HG02840 (cell line): ENCODE data around the gene POTEG.
"Not testable (repeated sequence)": the region's sequence is repeated elsewhere in the genome, so short reads cannot be mapped to it uniquely, and the experiment has no call there.

ENCODE experiments used
- ATAC-seq: cut with Tn5 transposase; IDR thresholded peaks from one replicate; pipeline ENCODE4 v1.9.1; 2021; ENCODE audit warnings: mild to moderate bottlenecking, moderate library complexity, moderate number of reproducible peaks; ENCODE audit not compliant: unreplicated experiment, low FRiP score

The POTEG gene

DNA sequence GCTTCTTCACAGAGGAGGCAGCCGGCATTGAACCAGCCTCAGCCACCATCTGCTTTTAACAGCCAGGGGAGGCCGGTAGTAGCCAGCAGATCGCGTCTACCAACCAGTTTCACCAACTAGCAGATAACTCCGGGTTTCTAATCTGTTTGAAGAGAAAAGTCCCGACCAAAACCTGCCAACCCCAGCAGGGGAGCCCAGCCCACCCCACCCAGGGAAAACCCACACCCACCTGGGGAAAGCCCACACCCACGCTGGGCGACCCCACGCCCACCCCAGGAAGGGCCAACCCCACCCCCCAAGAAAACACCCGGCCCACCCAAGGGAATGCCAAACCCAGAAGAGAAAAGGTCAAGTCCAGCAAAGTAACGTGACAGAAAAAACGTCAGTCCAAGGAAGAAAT, at the start of gene POTEG:
Gene POTEG (minus strand): TSS at position 101 of the 400 bp plus-strand sequence. CDS start 52 bp downstream, at position 49.
- not testable (repeated sequence) for ATAC-seq

DNA sequence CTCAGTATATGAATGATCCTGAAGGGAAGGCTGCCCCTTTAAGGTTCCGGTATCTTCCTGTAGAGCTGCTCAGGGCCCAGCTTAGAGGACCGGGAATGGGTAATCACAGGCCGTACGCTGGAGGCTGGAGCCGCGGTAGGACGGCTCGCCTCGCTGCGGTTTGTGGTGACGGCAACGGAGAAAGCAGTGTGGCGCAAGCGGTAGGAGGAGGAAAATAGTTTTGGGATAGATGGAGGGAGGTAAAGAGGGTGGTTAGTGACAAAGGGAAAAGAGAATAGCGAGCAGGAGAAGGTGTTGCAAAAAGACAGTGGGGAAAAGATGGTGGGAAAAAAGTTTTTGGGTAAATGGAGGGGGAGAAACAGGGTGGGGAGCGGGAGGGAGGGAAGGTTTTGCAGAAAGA, 48.0 kb upstream of the POTEG start:
- not testable (repeated sequence) for ATAC-seq

DNA sequence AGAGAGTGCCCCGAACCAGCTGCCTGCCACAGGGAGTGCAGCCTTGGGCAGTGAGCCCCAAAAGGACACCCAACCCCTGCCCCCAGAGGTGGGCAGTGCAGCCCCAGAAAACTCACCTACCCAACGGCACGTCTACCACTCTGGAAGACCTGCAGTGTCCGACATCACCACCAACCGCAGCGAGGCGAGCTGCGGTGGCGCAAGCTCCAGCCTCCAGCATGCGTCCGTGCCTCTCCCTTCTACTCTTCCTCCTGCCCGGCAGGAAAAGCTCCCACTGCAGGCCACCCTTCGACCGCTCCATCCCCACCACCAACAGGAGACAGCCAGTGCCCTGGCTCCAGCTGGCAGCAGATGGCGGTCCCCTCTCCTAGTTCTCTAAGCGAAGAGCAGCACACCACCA, 47.3 kb upstream of the POTEG start:
- ATAC-seq, result not testable (repeated sequence)

DNA sequence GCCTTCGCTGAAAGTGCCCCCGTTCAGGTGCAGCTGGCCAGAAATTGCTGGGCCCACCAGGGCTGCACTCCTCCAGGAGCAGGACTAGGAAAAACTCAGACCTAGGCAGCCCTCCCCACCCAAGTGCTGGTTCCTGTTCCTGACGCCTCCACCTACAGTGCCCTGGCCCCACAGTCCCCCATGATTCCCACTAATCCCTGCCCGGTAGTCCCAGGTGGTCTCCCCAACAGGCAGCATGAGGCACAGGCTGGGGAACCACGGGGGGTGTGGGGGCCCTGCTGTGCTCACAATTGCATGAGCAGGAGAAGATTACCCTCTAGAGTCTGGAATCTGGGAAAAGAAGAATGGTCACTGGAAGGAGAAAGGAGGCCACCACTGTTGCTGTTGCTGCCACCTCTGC, 46.4 kb upstream of the POTEG start:
- ATAC-seq, result not testable (repeated sequence)

DNA sequence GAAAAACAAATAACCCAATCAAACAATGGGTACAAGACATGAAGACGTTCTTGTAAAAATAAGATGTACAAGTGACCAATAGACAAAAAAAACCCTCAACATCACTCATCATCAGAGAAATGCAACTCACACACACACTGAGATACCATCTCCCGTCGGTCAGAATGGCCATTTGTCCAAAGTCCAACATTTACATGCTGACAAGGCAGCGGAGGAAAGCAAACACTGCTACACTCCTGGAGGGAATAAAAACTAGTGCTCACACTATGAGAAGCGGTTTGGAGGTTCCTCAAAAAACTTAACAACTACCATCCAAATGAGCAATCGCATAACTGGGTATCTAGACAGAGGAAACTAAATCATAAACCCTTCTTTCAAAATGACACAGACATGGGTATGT, 11.6 kb upstream of the POTEG start:
- ATAC-seq, result not testable (repeated sequence)

DNA sequence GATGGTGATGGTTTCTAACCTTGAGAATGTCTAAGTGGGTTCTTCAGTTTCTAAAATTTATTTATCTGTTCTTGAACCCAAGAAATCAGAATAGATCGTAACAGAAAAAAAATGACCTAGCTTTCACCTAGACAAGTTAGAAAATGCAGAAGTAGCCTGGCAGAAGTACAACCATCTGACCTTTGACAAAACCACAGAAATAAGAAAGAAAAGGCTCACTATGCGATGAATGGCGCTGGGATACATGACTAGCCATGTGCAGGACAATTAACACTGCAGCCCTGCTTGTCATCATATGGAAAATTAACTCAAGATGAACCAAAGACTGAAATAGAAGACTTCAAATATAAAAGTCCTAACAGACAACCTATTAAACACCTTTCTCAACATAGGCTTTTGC, 5.7 kb upstream of the POTEG start:
- not testable (repeated sequence) for ATAC-seq

DNA sequence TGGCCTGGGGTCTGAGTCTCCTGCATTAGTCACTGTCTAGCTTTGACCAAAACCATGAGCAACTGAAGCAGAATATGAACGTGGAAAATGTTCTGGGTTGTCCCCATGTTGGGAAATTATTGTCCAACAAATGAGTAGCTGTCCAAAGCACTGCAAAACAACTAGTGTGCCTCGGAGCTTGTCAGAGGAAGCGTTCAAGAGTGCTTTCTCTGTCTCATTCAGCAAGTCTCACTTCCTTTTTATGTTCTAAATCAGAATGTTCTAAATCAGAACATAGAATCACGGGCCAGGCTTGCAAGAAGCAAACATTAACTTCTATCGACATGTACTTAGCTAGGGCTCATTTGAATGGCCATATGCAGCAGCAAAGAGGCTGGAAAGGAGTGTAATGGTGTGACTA, 5.1 kb upstream of the POTEG start:
- ATAC-seq, result not testable (repeated sequence)

DNA sequence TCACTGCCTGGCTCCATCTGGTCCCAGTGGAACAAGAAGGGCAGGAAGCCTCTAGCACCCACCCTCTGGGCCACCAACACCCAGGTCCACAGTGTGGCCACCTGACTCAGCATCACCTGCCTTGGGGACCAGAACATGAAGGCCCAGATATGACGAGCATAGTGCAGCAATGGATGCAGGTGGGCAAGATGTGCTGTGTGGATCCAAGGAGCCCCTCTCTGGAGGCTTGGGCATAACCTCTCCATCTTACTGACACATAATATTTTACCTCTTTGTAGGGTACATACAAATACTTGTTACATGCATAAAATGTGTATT, 2.9 kb upstream of the POTEG start:
- ATAC-seq, result not testable (repeated sequence)

DNA sequence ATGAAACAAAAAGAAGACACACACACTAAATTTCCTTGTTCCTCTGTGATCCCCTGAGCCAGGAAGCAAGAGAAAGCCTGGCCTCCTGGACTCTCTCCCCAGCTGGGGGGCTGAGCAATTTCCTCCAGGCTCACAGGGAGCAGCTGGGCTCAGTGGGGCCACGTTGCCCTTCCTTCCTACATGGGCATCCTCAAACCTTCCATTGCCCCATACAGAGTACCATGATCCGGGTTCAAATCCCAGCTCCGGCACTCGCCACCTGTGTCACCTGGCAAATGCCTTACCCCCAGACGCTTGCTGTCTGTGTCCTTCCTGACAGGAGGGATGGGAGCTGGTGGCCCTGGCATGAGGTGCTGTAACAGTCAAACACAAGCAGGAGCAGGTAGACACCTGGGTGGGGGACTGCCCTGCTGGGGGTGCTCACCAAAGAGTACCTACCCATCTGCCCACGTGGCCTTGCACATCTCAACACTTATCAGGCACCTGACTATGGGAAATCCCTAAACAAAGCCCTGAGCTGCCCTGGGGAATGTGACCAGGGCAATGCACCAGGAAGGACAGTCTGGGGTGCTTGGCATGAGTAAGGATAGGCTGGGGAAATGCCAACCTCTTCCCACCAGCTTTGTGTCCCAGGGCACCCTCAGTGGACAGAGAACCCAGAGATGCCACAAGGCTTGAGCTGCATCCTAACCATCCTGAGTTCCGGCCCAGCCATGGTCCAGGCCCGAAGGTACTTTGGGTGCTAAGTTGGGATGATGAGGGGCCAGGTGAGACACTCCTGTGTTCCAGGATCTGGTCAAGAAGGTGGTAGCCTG, 2.4 kb upstream of the POTEG start:
- not testable (repeated sequence) for ATAC-seq

DNA sequence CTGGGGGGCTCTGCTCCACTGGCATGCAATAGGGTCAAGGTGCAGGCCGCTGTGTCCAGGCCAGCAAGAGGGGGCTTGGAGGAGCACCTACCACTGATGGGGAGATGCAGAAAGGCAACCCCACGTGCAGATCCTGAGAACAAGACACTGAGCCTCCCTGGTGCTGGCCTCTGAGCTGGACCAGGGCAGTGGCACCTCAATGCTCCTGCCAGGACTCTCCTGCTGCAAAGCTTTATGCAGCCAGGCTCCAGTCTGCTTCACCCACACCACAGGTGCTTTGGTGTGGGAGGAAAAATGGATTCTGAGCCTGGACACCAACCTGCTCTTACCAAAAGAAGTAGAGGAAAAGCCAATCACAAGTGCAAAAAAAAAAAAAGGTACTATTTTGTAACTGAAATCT, 1.7 kb upstream of the POTEG start:
- ATAC-seq, result not testable (repeated sequence)

DNA sequence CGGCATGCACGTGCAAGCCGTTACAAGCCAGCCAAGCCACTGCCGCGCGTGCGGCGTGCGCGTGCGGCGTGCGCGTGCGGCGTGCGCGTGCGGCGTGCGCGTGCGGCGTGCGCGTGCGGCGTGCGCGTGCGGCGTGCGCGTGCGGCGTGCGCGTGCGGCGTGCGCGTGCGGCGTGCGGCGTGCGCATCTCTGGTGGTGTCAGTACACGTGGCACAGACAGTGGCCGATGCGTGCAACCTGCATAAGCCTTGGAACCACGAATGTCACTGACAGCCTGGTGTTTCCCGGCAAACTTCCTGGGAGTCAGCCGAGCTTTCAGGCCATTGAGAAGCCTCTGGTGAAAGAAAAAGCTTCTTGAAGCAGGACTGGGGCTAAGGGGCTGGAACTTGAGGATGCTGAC, 750 bp upstream of the POTEG start:
- not testable (repeated sequence) for ATAC-seq

DNA sequence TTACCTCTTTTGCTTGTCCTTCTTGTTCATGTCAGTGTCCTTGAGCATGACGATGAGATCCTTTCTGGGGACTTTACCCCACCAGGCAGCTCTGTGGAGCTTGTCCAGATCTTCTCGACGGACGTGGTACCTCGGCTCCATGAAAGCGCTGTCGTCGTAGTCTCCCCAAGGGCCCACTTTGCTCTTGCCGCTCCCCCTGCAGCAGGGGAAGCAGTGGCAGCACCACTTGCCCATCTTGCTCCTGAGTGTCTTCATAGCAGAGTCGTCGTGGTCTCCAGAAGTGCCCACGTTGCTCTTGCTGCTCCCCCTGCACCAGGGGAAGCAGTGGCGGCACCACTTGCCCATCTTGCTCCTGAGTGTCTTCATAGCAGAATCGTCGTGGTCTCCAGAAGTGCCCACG, 376 bp downstream of the POTEG start:
- ATAC-seq, result not testable (repeated sequence)

DNA sequence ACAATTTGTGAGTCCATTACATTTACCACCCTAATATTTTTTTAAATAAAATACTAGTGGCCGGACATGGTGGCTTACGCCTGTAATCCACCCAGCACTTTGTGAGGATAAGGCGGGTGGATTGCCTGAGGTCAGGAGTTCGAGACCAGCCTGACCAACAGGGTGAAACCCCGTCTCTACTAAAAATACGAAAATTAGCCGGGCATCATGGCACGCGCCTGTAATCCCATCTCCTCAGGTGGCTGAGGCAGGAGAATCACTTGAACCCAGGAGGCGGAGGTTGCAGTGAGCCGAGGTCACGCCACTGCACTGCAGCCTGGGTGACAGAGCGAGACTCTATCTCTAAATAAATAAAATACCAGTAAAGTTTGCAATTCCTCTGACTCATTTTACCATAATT, 25.6 kb downstream of the POTEG start:
- ATAC-seq, result not testable (repeated sequence)

DNA sequence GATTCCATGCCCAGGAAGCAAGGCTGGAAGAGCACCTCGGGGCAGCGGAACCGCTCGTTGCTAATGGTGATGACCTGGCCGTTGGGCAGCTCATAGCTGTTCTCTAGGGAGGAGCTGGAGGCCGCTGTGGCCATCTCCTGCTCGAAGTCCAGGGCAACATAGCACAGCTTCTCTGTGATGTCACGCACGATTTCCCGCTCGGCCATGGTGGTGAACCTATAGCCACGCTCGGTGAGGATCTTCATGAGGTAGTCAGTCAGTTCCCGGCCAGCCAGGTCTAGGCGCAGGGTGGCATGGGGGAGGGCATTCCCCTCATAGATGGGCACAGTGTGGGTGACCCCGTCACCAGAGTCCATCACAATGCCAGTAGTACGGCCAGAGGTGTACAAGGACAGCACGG, 32.0 kb downstream of the POTEG start:
- not testable (repeated sequence) for ATAC-seq

DNA sequence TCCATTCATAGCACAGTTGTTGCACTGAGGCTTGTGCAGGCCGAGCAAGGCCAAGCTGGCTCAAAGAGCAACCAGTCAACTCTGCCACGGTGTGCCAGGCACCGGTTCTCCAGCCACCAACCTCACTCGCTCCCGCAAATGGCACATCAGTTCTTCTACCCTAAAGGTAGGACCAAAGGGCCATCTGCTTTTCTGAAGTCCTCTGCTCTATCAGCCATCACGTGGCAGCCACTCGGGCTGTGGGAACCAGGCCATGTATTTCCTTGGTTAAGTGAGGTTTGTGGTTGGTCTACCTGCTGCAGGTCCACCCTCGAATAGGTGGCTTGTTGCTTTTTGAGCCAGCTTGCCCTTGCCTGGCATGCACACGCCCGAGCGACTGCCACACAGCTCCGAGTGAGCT, 39.4 kb downstream of the POTEG start:
- not testable (repeated sequence) for ATAC-seq

DNA sequence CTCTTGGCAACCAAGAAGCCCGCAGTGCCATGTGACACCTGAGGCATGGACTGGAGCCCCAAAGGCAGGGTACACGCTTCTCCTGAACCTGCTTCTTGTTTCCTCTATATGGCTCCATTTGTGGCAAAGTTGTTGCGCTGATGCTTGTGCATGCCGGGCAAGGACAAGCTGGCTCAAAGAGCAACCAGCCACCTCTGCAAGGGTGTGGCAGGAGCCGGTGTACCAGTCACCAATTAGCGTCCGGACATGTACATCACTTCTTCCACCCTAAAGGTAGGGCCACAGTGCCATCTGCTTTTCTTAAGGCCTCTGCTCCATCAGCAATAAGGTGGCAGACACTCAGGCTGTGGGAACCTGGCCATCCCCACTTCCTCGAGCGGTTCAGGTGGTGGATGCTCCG, 43.9 kb downstream of the POTEG start:
- ATAC-seq, result not testable (repeated sequence)

DNA sequence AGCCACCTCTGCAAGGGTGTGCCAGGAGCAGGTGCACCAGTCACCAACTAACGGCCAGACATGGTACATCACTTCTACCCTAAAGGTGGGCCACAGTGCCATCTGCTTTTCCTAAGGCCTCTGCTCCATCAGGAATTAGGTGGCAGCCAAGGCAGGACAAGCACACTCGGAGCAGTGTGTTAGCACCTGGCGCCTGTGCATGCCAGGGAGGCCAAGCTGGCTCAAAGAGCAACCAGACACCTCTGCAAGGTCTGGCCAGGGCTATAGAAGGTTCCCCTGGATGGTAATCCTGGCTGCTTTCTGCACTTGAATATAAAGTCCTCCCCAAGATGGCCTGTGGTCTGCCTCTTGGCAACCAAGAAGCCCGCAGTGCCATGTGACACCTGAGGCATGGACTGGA, 45.4 kb downstream of the POTEG start:
- not testable (repeated sequence) for ATAC-seq

DNA sequence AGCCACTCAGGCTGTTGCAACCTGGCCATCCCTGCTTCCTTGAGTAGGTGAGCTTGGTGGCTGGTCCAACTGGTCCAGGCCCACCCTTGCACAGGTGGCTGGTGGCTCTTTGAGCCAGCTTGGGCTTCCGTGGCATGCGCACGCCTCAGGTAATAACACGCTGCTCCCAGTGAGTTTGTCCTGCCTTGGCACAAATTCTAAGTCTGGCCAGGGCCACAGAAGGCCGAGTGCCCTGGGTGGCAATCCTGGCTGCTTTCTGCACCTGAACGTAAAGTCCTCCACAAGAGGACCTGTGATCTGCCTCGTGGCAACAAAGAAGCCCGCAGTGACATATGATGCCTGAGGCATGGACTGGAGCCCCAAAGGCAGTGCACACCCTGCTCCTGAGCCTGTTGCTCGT, 47.1 kb downstream of the POTEG start:
- ATAC-seq, result not testable (repeated sequence)

DNA sequence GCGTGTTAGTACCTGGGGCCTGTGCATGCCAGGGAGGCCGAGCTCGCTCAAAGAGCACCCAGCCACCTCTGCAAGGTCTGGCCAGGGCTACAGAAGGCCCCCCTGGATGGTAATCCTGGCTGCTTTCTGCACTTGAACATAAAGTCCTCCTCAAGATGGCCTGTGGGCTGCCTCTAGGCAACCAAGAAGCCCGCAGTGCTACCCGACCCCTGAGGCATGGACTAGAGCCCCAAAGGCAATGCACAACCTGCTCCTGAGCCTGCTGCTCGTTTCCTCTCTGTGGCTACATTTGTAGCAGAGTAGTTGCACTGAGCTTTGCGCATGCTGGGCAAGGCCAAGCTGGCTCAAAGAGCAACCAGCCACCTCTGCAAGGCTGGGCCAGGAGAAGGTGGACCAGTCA, 47.8 kb downstream of the POTEG start:
- not testable (repeated sequence) for ATAC-seq

DNA sequence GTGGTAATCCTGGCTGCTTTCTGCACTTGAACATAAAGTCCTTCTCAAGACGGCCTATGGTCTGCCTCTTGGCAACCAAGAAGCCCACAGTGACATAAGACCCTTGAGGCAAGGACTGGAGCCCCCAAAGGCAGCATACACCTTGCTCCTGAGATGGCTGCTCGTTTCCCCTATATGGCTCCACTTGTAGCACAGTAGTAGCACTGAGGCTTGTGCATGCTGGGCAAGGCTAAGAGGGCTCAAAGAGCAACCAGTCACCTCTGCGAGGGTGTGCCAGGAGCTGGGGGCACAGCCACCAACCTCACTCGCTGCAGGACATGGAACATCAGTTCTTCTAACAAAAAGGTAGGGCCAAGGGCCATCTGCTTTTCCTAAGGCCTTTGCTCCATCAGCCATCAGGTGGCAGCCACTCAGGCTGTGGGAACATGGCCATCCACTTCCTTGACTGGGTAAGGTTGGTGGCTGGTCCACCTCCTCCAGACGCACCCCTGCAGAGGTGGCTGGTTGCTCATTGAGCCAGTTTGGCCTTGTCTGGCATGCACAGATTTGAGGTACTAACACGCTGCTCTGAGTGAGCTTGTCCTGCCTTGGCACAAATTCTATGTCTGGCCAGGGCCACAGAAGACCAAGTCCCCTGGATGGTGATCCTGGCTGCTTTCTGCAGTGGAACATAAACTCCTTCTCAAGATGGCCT, 49.9 kb downstream of the POTEG start:
- ATAC-seq, result not testable (repeated sequence)

DNA sequence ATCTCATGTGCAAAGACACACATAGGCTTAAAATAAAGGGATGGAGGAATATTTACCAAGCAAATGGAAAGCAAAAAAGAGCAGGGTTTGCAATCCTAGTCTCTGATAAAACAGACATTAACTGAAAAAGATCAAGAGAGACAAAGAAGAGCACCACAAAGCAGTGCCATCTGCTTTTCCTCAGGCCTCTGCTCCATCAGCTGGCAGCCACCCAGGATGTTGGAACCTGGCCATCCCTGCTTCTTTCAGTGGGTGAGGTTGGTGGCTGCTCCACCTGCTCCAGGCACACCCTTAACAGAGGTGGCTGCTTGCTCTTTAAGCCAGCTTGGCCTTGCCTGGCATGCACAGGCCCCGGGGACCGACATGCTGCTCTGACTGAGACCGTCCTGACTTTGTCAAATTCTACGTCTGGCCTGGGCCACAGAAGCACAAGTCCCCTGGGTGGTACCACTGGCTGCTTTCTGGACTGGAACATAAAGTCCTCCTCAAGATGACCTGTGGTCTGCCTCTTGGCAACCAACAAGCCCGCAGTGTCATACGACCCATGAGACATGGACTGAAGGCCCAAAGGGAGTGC, 51.0 kb downstream of the POTEG start:
- not testable (repeated sequence) for ATAC-seq
